Measurements from ENCODE around the gene TSN.
"Not testable (repeated sequence)": the region's sequence is repeated elsewhere in the genome, so short reads cannot be mapped to it uniquely, and the experiment has no call there.

Gene TSN

DNA sequence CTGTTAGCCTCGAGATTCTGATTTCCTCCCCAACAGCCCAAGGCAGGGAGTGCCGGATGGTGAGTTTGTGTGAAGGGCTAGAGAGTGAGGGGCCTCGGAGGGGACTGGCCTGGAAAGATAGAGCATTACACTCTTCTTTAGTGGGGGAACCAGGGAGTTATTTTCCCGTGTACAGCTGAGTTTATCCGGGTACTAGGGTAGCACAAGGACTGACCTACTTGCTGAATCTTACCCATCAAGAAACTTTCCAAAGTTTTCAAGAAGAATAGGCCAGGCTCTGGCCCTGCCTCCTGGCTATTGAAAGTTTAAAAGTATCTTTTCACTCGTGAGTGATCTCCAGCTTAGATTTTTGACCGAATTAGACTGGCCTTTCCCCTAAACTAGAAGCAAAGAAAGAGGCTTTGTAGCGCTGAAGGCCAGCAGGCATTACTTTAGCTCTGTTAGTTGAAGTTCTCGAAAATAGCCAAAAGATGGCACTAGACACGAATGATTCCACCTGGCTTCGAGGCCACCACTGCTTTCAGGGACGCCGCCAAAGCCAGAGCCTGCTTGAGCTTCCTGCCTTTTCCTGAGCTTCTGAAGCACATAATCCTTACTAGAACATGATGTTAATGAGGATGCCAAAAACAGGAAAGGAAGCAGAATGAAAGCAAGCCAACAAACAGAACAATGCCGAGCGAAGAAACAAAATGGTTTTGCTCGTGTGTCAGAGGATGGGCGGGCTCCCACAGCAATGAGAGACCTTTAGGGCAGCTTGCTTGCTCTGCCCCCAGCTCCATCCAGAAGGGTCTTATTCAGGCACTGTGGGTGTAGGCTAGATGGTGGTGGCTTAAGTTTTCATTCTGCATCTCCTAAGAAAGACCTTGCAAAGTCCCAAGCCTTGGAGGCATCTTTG lies 55.8 kb downstream of the TSN start:
- TF ChIP-seq ZFX (IDR thresholded peaks at IDR 0.05; ENCODE audit: borderline replicate concordance) (no peak), CTCF (IDR thresholded peaks at IDR 0.05) (peak; percentile 48)
- no peak overlapping the region for H3K27ac ChIP-seq

GRCh38 chr2:121813083-121813482 lies 57.6 kb downstream of the TSN start:
- H3K27ac ChIP-seq = not testable (repeated sequence)

GRCh38 chr2:121815216-121815615 lies 59.8 kb downstream of the TSN start:
- H3K27ac ChIP-seq = no peak overlapping the region
- TF ChIP-seq CTCF (IDR thresholded peaks at IDR 0.05) = no peak
- TF ChIP-seq ZFX (IDR thresholded peaks at IDR 0.05; ENCODE audit: borderline replicate concordance) = no peak

DNA sequence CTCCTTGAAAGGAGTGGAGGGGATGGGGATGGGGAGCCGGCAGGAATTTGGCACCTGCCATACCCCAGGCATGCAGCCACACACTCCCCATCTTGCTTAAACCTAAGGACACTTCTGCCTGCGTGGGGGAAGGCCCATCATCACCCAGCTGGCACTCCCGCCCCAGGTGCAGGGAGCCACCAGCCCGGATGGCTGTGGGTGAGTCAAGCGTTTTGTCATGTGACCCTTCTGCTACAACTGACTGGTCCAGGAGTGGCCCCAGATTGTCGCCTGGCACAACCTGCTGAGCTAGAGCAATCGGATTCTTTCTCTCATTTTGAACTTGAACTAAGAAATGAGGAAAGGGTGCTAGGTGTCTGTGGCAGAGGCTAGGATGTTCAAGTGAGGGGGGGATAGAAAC lies 61.3 kb downstream of the TSN start:
- no peak overlapping the region for H3K27ac ChIP-seq
- TF ChIP-seq ZFX (IDR thresholded peaks at IDR 0.05; ENCODE audit: borderline replicate concordance) = no peak
- no peak for TF ChIP-seq CTCF (IDR thresholded peaks at IDR 0.05)

DNA sequence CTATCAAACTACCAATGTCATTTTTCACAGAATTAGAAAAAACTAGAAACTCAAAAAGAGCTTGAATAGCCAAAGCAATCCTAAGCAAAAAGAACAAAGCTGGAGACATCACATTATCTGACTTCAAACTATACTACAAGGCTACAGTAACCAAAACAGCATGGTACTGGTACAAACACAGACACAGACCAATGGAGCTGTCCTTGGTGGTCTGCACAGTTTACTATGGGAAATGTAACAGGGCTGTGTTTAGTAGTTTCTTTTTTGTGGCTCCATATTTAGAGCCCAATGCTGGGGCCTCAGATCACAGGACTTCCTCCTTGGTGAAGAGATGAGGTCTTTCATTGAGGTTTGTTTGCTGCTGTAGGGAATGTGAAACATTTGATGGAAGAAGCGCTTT lies 61.9 kb downstream of the TSN start:
- not testable (repeated sequence) for H3K27ac ChIP-seq

Measured in 22Rv1 (cell line).